GM12891 (cell line): Measurements from ENCODE around the gene ATOH7.
"Not testable (repeated sequence)": the region's sequence is repeated elsewhere in the genome, so short reads cannot be mapped to it uniquely, and the experiment has no call there.

Experiments used
- DNase-seq: peaks from one replicate; pipeline ENCODE4 v3.0.0; 2011; ENCODE audit warnings: low spot score; ENCODE audit not compliant: insufficient read length
- FAIRE-seq: peaks from 2 replicates; lab custom pipeline; 2011; peaks lifted over from hg19 to GRCh38; lab: Jason Lieb, UNC
- PAX5 ChIP-seq: IDR thresholded peaks from 2 replicates; pipeline ENCODE4 v1.6.1; 2011; ENCODE audit warnings: low read length, moderate library complexity, mild to moderate bottlenecking; ENCODE audit not compliant: insufficient read depth, severe bottlenecking
- POLR2A ChIP-seq: IDR thresholded peaks from 2 replicates; pipeline ENCODE4 v1.6.1; 2011; ENCODE audit warnings: low read depth, low read length, control low read depth
- POLR2AphosphoS5 ChIP-seq: IDR thresholded peaks from 2 replicates; pipeline ENCODE4 v1.6.1; 2011; ENCODE audit warnings: low read depth, low read length, control low read depth
- POU2F2 ChIP-seq: IDR thresholded peaks from 2 replicates; pipeline ENCODE4 v1.6.1; 2011; ENCODE audit warnings: low read depth, mild to moderate bottlenecking, control low read depth, low read length, moderate library complexity
- SPI1 ChIP-seq: IDR thresholded peaks from 2 replicates; pipeline ENCODE4 v1.6.1; 2011; ENCODE audit warnings: low read depth, low read length, control low read depth
- TAF1 ChIP-seq: IDR thresholded peaks from 2 replicates; pipeline ENCODE4 v1.6.1; 2011; ENCODE audit warnings: low read depth, low read length, control low read depth

ATOH7 gene

GRCh38 chr10:68221196-68221595 lies 10.7 kb downstream of the ATOH7 start:
- TF ChIP-seq POLR2A (no peak), TAF1 (no peak), PAX5 (no peak), SPI1 (no peak), POLR2AphosphoS5 (no peak), POU2F2 (no peak)
- no peak for FAIRE-seq
- no peak for DNase-seq

GRCh38 chr10:68218786-68219185 lies 13.1 kb downstream of the ATOH7 start:
- DNase-seq: no peak
- TF ChIP-seq SPI1: no peak
- TF ChIP-seq POU2F2: no peak
- no peak for TF ChIP-seq POLR2A
- TF ChIP-seq POLR2AphosphoS5: no peak
- no peak for TF ChIP-seq TAF1
- TF ChIP-seq PAX5: no peak
- no peak for FAIRE-seq

GRCh38 chr10:68212721-68213352 lies 19.1 kb downstream of the ATOH7 start:
- TF ChIP-seq PAX5: no peak
- no peak for TF ChIP-seq TAF1
- no peak for TF ChIP-seq SPI1
- TF ChIP-seq POLR2A: no peak
- no peak for TF ChIP-seq POLR2AphosphoS5
- no peak for TF ChIP-seq POU2F2
- no peak for DNase-seq
- peak; percentile 58 for FAIRE-seq

GRCh38 chr10:68211669-68212068 lies 20.2 kb downstream of the ATOH7 start:
- FAIRE-seq (no peak), DNase-seq (no peak)
- TF ChIP-seq POLR2A (no peak), SPI1 (no peak), POLR2AphosphoS5 (no peak), TAF1 (no peak)

GRCh38 chr10:68208424-68209042 lies 23.4 kb downstream of the ATOH7 start:
- DNase-seq (no peak), FAIRE-seq (peak; percentile 28)
- TF ChIP-seq PAX5 (no peak), POU2F2 (no peak), TAF1 (no peak), POLR2AphosphoS5 (no peak), POLR2A (no peak), SPI1 (no peak)

- DNase-seq (no peak), FAIRE-seq (no peak)
- TF ChIP-seq POLR2A (no peak), SPI1 (no peak), TAF1 (no peak), PAX5 (no peak), POLR2AphosphoS5 (no peak), POU2F2 (no peak)
Measured at GRCh38 chr10:68202960-68203353, 29.0 kb downstream of the ATOH7 start.

GRCh38 chr10:68196701-68197100 lies 35.2 kb downstream of the ATOH7 start:
- FAIRE-seq (no peak), DNase-seq (no peak)
- TF ChIP-seq PAX5: no peak

GRCh38 chr10:68195776-68196175 lies 36.1 kb downstream of the ATOH7 start:
- DNase-seq, FAIRE-seq: not testable (repeated sequence)

- FAIRE-seq: no peak
- TF ChIP-seq POLR2A: no peak
- no peak for TF ChIP-seq TAF1
- no peak for TF ChIP-seq SPI1
- TF ChIP-seq POU2F2: no peak
- no peak for TF ChIP-seq POLR2AphosphoS5
- TF ChIP-seq PAX5: no peak
- DNase-seq: no peak
Measured at GRCh38 chr10:68194290-68194689, 37.6 kb downstream of the ATOH7 start.

GRCh38 chr10:68192113-68192512 lies 39.8 kb downstream of the ATOH7 start:
- no peak for TF ChIP-seq TAF1
- no peak for TF ChIP-seq POLR2AphosphoS5
- no peak for TF ChIP-seq PAX5
- no peak for TF ChIP-seq POLR2A
- TF ChIP-seq POU2F2: no peak
- no peak for TF ChIP-seq SPI1
- DNase-seq: no peak
- FAIRE-seq: no peak
